ENCODE measurements around the gene SLC38A10.

SLC38A10 gene

DNA sequence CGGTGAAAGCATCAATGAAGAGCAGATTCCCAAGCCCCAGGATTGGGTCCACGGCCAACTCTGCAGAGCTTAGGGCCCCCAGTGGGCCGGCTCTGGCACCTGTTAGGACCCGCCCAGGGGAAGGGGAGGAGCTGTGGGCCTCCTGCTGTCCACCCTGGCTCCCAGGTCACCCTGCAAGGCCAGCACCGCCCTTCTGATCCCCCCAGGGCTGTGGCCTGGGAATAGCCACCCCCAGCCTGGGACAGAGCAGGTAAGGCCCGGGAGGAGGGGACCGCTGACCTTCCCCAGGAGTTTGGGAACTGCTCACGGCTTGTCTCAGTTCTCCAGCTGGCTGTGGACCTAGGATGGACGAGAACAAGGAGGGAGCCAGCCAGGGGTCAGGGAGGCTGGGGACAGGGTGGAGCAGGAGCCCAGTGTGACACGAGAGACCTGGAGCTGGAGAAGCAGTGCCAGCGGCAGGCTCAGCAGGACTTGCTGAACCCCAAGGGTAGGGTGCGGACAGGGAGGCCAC lies 39.3 kb upstream of the SLC38A10 start:
- Mint-ChIP-seq H3K27ac (no peak overlapping the region), H3K9me3 (no peaks in the 10 kb centered on the region), H3K36me3 (ENCODE audit: low read depth) (no peaks in the 10 kb centered on the region), H3K4me3 (no peak overlapping the region), H3K4me1 (ENCODE audit: low read depth) (no peaks in the 10 kb centered on the region), H3K27me3 (peaks cover 44% of the 10 kb centered on the region)
- DNase-seq: no peak

GRCh38 chr17:81333616-81334368 lies 38.7 kb upstream of the SLC38A10 start:
- no peak overlapping the region for H3K4me3 Mint-ChIP-seq
- DNase-seq: no peak
- H3K4me1 Mint-ChIP-seq (ENCODE audit: low read depth): no peaks in the 10 kb centered on the region
- H3K9me3 Mint-ChIP-seq: no peaks in the 10 kb centered on the region
- peaks cover 37% of the 10 kb centered on the region for H3K27me3 Mint-ChIP-seq
- H3K36me3 Mint-ChIP-seq (ENCODE audit: low read depth): no peaks in the 10 kb centered on the region
- no peak overlapping the region for H3K27ac Mint-ChIP-seq

- Mint-ChIP-seq H3K27me3 (peaks cover 30% of the 10 kb centered on the region), H3K9me3 (no peaks in the 10 kb centered on the region), H3K27ac (no peak overlapping the region), H3K4me1 (ENCODE audit: low read depth) (no peaks in the 10 kb centered on the region), H3K36me3 (ENCODE audit: low read depth) (no peaks in the 10 kb centered on the region), H3K4me3 (no peak overlapping the region)
- DNase-seq: no peak
These were observed 37.9 kb upstream of the SLC38A10 start for GRCh38 chr17:81332914-81333528.

DNA sequence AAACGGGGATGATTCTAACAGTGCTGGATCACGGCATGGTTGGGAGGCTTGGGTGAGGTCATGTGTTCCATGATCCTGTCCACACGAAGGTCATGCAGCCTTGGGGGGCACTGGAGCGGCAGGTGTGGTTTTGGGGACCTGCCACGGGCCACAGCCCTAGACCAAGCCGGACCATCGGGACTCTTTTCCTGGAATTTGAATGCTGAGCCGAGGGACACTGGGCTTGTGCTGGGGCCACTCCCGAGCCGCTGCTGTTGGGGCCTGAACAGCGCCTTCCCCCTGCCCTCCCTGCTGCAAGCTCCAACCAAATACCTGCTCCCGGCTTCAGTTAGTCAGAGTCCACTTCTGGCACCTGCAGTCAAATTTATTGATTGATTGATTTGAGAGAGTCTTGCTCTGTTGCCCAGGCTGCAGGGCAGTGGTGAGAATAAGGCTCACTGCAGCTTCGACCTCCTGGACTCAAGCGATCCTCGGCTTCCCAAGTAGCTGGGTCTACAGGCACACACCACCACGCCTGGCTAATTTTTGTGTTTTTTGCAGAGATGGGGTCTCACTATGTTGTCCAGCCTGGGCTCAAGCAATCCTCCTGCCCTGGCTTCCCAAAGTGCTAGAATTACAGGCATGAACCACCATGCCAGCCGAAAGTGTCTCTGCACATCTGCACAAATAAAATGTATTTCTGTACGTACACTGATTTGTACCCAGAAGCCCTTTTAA lies 37.2 kb upstream of the SLC38A10 start:
- no peak for DNase-seq
- Mint-ChIP-seq H3K27me3 (peaks cover 25% of the 10 kb centered on the region), H3K4me1 (ENCODE audit: low read depth) (no peaks in the 10 kb centered on the region), H3K36me3 (ENCODE audit: low read depth) (no peaks in the 10 kb centered on the region), H3K4me3 (no peak overlapping the region), H3K27ac (no peak overlapping the region), H3K9me3 (no peaks in the 10 kb centered on the region)

GRCh38 chr17:81331527-81332043 lies 36.5 kb upstream of the SLC38A10 start:
- Mint-ChIP-seq H3K36me3 (ENCODE audit: low read depth) (no peaks in the 10 kb centered on the region), H3K4me1 (ENCODE audit: low read depth) (no peaks in the 10 kb centered on the region), H3K27ac (no peak overlapping the region), H3K9me3 (no peaks in the 10 kb centered on the region), H3K4me3 (no peak overlapping the region), H3K27me3 (peaks cover 25% of the 10 kb centered on the region)
- DNase-seq: no peak

DNA sequence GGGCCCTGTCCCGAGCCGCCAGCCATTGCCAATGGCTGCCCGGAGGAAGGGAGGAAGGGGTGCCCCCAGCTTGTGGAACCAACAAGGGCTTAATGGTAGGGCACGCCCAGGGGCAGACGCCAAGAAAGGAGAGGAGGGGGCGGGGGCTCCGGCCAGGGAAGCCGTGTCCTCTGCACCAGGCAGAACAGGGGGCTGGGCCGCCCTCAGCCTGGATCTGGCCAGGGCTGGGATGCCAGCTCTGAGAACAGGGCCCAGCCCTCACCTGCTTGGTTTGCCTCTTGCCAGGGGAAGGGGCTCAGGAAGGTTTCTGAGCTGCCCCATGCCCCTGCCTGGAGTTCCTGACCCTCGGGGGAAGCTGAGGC lies 35.8 kb upstream of the SLC38A10 start:
- DNase-seq: no peak
- Mint-ChIP-seq H3K9me3 (no peaks in the 10 kb centered on the region), H3K36me3 (ENCODE audit: low read depth) (no peaks in the 10 kb centered on the region), H3K4me1 (ENCODE audit: low read depth) (no peaks in the 10 kb centered on the region), H3K27me3 (peaks cover 22% of the 10 kb centered on the region), H3K27ac (no peak overlapping the region), H3K4me3 (no peak overlapping the region)

DNA sequence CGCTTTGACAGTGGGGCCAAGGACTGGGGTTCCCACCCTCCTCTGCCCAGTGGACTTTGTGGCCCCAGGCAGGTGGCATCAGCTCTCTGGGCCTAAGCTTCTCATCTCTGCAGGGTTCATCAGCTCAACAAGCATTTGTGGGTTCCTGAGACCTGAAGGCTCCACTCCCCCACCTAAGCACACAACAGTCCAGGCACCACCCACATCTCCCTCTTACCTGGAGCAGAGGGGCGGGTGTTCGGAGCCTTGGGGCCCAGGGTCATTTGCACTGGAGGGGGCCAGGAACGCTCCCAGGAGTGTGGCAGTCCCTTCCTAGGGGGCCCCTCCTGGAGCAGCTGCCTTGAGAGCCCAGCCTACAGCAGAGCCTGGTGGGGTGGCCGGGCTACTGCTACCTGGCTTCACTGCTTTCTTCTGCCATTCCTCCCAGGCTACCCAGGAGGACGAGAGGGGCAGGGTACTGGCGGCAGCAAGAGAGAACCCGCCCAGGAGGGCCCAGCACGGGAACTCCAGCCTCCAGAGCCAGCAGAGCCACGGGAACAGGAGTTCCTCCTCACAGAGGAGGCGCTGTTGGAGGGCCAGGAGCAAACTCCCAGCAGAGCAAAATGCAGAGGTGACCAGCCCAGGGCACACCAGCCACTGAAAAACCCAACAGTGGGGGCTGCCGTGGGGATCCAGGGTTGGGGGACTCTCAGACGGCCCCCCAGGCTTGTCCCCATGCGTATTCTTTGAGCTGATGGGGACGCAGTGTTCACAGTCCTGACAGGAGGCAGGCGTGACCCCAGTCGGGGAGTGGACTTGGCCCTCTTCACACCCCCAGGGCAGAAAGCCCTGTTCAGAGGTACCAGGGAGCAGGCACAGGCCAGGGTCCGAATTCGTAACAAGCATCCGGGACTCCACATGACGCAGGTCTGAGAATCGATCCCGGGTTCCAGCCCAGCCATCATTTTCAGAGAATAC lies 35.1 kb upstream of the SLC38A10 start:
- DNase-seq: no peak
- H3K4me1 Mint-ChIP-seq (ENCODE audit: low read depth): no peaks in the 10 kb centered on the region
- H3K27me3 Mint-ChIP-seq: peaks cover 18% of the 10 kb centered on the region
- no peaks in the 10 kb centered on the region for H3K9me3 Mint-ChIP-seq
- no peak overlapping the region for H3K27ac Mint-ChIP-seq
- H3K4me3 Mint-ChIP-seq: no peak overlapping the region
- no peaks in the 10 kb centered on the region for H3K36me3 Mint-ChIP-seq (ENCODE audit: low read depth)

DNA sequence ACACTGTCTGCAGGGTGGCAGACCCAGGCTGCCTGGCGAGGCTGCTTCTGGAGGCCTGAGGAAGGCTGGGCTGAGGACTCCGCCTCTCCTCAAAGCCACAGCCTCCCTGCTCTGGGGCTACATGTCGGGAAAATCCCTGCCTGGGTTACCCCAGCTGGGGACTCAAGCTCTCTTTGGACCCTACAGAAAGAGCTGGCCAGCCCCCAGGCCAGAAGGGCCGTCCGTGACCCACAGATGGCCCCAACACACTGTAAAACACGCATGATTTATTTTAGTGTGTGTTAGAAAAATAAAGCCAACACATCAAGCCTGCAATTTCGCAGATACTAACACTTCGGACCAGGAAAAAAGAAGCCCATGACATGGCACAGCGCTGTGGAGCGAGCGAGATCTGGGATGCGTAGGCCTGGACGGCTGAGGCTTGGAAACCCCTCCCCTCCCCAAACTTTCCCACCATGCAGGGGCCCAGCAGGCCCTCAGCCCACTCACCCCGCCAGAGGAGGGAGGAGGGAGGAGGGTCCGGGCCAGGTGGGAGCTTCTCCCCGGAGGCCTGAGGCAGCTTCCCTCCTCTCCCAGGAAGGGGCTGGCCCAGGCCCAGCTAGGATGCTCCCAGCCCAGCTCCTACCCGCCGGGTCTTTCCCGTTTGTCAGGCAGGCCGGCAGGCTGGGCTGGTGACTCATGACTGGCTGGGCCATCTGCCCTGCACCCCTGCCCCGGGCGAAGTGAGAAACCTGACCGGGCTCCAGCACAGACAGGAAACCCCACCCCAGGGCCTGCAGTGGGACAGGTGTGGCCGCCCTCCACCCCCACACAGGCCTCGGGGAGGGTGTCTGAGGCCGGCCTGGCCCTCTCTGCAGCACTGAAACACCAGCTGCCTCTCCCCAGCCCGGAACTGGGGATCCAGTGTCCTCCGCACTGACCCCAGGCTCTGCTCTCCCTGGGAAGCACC lies 34.1 kb upstream of the SLC38A10 start:
- no peak for DNase-seq
- no peak overlapping the region for H3K27ac Mint-ChIP-seq
- H3K4me1 Mint-ChIP-seq (ENCODE audit: low read depth): no peaks in the 10 kb centered on the region
- H3K27me3 Mint-ChIP-seq: peaks cover 18% of the 10 kb centered on the region
- no peak overlapping the region for H3K4me3 Mint-ChIP-seq
- H3K9me3 Mint-ChIP-seq: no peaks in the 10 kb centered on the region
- H3K36me3 Mint-ChIP-seq (ENCODE audit: low read depth): no peaks in the 10 kb centered on the region

GRCh38 chr17:81328489-81328888 lies 33.4 kb upstream of the SLC38A10 start:
- Mint-ChIP-seq H3K9me3 (no peaks in the 10 kb centered on the region), H3K27ac (no peak overlapping the region), H3K4me3 (no peak overlapping the region), H3K27me3 (peaks cover 17% of the 10 kb centered on the region), H3K36me3 (ENCODE audit: low read depth) (no peaks in the 10 kb centered on the region), H3K4me1 (ENCODE audit: low read depth) (no peaks in the 10 kb centered on the region)
- DNase-seq: no peak

GRCh38 chr17:81325714-81326358 lies 30.7 kb upstream of the SLC38A10 start:
- no peak for DNase-seq
- no peaks in the 10 kb centered on the region for H3K9me3 Mint-ChIP-seq
- no peak overlapping the region for H3K4me3 Mint-ChIP-seq
- no peaks in the 10 kb centered on the region for H3K4me1 Mint-ChIP-seq (ENCODE audit: low read depth)
- H3K27me3 Mint-ChIP-seq: no peaks in the 10 kb centered on the region
- H3K27ac Mint-ChIP-seq: no peak overlapping the region
- H3K36me3 Mint-ChIP-seq (ENCODE audit: low read depth): no peaks in the 10 kb centered on the region

GRCh38 chr17:81324851-81325713 lies 30.0 kb upstream of the SLC38A10 start:
- Mint-ChIP-seq H3K4me3 (no peak overlapping the region), H3K9me3 (no peaks in the 10 kb centered on the region), H3K27ac (no peak overlapping the region), H3K36me3 (ENCODE audit: low read depth) (no peaks in the 10 kb centered on the region), H3K4me1 (ENCODE audit: low read depth) (no peaks in the 10 kb centered on the region), H3K27me3 (no peaks in the 10 kb centered on the region)
- DNase-seq: no peak

- no peaks in the 10 kb centered on the region for H3K9me3 Mint-ChIP-seq
- no peaks in the 10 kb centered on the region for H3K27me3 Mint-ChIP-seq
- no peak for DNase-seq
- no peaks in the 10 kb centered on the region for H3K4me1 Mint-ChIP-seq (ENCODE audit: low read depth)
- H3K36me3 Mint-ChIP-seq (ENCODE audit: low read depth): no peaks in the 10 kb centered on the region
- H3K4me3 Mint-ChIP-seq: no peak overlapping the region
- H3K27ac Mint-ChIP-seq: no peak overlapping the region
These were observed 29.2 kb upstream of the SLC38A10 start for GRCh38 chr17:81324177-81324850.

All from activated T-cell treated with anti-CD3 and anti-CD28 coated beads, Interleukin-2, amount 50 U/mL, for 24 hours (primary cell).